ENCODE results near the gene PRAC2.

GRCh38 chr17:48690655-48691054, 32.3 kb upstream of the PRAC2 start:
- TF ChIP-seq RELA (CRISPR knock-in tag; IDR thresholded peaks at IDR 0.05) (no peak), ZNF101 (CRISPR knock-in tag; IDR thresholded peaks at IDR 0.05; ENCODE audit: borderline replicate concordance, low read depth) (no peak), ZNF546 (CRISPR knock-in tag; conservative IDR thresholded peaks at IDR 0.05) (no peak), PTBP1 (IDR thresholded peaks at IDR 0.05; ENCODE audit: low read depth, low read length, poor library complexity, severe bottlenecking) (no peak), ZFYVE20 (CRISPR knock-in tag; IDR thresholded peaks at IDR 0.05; ENCODE audit: borderline replicate concordance, low read depth) (no peak), KLF13 (CRISPR knock-in tag; IDR thresholded peaks at IDR 0.05) (no peak), SRSF1 (optimal IDR thresholded peaks at IDR 0.05; ENCODE audit: low read depth, low read length) (no peak), ZNF609 (CRISPR knock-in tag; IDR thresholded peaks at IDR 0.05; ENCODE audit: borderline replicate concordance) (no peak)

Data from HepG2 (cell line).